HuH-7 (cell line): ENCODE measurements around the gene ART5.
A peak's percentile ranks its signal among the peaks of the same experiment; 100 is the strongest.
"Not testable (repeated sequence)": the region's sequence is repeated elsewhere in the genome, so short reads cannot be mapped to it uniquely, and the experiment has no call there.

Source experiments
- DNase-seq: peaks from one replicate; pipeline ENCODE4 v3.0.0; 2011; ENCODE audit warnings: low spot score

The ART5 gene

DNA sequence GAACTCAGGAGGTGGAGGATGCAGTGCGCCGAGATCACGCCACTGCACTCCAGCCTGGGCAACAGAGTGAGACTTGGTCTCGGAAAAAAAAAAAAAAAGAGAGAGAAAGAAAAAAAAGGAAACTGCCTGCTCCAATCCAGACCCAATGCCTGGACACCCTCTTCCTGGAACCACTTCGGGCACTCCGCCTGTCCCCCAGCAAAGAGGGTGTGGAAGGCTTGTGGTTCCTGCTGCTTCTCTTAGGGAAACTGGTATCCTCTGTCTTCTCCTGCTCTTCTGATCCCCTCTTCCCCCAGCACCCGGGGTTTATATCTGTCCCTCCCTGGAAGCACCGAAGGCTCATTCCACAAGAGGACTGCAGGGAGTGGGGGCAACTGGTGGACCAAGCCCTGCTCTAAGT lies 16.5 kb upstream of the ART5 start:
- no peak for DNase-seq

DNA sequence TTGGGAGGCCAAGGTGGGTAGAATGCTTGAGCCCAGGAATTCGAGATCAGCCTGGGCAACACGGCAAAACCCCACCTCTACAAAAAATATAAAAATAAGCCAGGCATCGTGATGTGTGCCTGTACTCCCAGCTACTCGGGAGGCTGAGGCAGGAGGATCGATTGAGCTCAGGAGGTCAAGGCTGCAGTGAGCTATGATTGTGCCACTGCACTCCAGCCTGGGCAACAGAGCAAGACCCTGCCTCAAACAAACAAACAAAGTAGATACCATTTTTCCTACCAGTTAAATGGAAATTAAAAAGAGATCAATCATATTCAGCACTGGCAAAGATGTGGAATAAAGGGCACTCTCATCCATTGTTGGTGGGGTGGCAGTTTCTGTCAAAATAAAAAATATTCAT lies 15.5 kb upstream of the ART5 start:
- not testable (repeated sequence) for DNase-seq

DNA sequence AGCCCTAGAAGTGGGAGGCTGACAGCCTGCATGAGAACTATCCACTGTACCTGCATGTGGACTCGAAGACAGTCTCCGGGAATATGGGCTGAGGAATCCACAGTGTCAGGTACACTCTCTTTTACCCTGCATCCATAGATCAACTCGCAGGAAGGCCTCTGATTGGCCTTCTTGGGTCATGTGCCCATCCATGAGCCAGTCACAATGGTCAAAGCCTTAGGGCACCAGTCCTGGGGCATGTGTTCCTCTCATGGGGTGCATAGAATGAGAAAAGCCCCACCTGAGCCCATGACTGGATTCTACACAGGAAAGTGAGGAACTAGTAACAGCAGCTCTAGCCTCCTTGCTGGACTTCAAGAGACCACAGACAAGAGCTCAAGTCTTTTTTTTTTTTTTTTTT lies 13.8 kb upstream of the ART5 start:
- no peak for DNase-seq

DNA sequence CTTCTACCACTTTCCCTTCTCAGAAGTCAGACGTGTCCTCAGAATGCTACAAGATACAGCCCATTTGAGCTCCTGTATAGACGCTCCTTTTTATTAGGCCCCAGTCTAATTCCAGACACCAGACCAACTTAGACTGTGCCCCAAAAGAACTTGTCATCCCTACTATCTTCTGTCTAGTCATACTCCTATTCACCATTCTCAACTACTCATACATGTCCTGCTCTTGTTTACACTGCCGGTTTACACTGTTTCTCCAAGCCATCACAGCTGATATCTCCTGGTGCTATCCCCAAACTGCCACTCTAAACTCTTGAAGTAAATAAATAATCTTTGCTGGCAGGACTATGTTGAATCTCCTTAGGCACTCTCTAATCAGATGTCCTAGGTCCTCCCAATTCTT lies 10.7 kb upstream of the ART5 start:
- DNase-seq = not testable (repeated sequence)

DNA sequence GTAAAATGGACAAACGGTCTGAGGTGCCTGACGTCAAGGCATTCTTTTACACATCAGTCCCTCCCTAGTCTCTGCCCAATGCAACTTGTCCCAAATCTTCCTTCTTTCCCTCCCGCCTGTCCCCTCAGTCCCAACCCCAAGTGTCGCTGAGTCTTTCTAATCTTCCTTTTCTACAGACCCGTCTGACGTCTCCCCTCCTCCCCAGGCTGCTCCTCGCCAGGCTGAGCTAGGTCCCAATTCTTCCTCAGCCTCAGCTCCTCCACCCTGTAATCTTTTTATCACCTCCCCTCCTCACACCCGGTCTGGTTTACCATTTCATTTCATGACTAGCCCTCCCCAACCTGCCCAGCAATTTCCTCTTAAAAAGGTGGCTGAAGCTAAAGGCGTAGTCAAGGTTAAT lies 7.6 kb upstream of the ART5 start:
- not testable (repeated sequence) for DNase-seq

DNA sequence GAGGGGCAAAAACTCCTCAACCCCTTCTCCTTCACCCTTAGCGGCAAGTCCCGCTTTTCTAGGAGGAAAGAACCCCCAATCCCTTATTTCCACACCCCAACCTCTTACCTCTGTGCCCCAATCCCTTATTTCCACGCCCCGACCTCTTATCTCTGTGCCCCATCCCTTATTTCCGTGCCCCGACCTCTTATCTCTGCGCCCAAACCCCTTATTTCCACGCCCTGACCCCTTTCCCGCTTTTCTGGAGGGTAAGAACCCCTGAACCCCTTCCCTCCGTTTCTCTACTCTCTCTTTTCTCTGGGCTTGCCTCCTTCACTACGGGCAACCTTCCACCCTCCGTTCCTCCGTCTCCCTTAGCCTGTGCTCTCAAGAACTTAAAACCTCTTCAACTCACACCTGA lies 7.1 kb upstream of the ART5 start:
- DNase-seq = not testable (repeated sequence)

DNA sequence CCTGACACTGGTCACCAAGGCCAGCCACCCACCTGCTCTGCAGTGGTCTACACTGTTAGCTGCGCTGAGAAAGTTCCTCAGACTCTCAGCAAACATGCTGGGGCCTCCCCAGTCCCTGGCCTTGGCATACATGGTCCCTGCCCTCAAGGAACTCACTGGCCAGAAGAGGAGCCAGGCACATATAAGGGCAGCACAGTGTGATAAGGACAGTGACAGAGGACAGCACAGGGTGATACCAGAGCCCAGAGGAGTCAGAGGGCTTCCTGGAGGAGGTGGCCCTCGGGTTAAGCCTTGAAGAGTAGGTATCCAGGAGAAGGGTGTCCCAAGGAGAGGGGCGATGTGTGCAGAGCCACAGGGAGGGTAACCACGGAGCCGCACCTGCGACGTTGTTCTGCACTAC lies 3.8 kb upstream of the ART5 start:
- no peak for DNase-seq

DNA sequence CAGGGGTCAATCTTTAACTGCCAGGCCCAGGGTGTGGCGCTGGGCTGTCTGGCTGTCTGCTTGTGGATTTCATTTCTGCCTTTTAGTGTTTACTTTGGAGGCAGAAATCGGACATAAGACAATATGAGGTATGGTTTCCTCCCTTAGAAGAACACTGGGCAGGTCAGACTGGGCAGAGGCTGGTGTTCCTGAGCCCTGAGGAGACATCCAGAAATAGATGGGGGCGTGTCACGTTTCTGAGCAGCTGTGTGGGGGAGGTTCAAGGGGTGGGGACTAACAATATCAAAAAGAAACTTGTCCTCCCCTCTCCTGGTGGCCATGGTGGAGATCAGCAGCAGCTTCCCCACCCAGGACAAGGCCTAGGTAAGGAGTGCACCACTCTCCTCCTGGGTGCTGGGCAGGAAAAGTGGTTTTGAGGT lies 3.0 kb upstream of the ART5 start, which contains the start of gene ART1:
TSS of gene ART1 (plus strand) at position 312 of the 419 bp plus-strand sequence. CDS start 14,086 bp downstream, outside the sequence.
- DNase-seq = no peak

DNA sequence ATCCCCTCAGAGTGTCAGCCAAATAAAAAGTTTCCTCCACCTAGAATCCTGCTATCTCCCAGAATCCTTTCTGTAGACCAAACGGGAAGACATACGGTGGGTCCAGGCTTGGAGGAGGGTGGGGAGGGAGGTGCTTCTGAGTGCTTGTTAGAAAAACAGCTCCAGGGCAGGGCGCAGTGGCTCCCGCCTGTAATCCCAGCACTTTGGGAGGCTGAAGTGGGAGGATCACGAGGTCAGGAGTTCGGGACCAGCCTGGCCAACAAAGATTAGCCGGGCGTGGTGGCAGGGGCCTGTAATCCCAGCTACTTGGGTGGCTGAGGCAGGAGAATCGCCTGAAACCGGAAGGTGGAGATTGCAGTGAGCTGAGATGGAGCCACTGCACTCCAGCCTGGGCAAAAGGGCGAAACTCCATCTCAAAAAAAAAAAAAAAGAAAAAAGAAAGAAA lies 1.3 kb upstream of the ART5 start:
- not testable (repeated sequence) for DNase-seq

DNA sequence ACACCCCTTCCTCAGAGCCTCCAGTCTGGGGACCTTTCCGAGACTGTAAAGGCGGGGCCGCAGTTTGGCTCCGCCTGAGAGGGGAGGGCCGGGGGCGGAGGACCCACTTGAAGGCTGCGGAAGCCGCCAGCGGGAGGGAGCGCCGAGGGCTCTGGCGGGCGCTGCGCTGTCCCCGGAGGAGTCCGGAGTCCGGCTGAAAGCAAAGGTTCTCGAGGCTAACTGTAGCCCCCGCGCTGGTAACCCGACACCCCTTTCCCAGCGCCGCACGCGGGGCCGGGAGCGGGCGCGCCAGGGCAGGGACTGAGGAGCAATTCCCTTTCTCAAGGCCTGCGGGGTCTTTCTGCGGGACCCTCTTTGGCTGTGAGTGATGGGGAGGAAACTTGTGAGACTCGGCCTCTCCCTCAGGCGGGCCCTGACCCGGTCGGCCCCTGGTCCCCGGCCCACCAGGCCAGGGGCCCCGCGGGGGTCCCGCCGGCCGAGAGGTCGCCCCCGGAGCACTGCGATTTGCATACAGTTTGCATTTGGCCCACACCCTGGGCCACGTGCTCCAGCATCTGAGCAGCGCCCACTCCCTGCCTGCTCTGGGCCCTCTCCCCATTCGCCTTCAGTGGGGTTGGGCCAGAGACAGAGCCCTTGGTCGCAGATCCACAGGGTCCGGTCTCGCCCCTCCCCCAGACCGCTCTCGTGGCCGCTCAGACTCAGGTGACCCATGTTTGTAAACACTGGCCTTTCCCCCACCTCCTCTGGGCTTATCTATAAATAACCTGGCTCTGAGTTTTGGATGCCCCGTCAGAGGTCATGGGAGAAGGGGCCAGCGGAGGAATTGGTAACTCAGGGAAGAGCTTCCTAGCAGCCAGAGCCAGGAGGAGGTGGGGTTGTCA lies 519 bp upstream of the ART5 start:
- DNase-seq = peak; percentile 84

DNA sequence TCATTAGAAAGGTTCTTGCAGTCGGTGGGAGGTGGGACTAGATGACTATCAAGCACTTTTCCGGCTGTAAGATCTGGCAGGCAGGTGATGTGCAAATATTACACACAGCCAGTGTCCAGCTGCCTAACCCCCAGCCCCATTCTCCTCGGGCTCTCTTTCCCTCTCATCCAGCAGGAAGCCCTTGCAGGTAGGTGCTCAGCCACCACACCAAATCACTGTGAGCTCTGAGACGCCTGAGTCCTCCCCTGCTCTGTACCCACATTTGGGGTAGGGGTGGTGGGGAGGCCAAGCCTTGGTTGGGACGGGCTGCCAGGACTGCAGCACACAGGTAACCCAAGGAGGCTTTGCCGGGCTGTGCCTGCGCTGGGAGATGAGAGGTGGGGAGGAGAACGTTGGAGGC lies 601 bp downstream of the ART5 start:
- no peak for DNase-seq

DNA sequence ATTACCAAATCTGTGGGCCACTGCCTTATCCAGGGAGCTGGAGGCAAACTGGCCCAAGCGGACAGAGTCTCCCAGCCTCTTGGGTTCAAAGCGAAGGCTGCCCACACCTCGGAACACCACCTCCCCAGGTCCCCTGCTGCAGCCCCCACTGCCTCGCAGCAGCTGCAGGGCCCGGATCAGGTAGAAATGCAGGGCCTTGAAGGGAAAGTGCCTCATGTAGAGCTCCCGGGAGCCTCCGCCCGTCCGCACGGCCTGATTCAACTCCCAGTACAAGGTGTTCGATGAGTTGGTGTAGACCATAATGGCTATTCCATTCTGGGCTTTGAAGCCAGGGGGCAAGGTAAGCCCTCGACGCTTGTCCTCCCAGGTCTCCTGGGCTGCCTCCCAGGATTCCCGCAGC lies 2.0 kb downstream of the ART5 start:
- DNase-seq = no peak

DNA sequence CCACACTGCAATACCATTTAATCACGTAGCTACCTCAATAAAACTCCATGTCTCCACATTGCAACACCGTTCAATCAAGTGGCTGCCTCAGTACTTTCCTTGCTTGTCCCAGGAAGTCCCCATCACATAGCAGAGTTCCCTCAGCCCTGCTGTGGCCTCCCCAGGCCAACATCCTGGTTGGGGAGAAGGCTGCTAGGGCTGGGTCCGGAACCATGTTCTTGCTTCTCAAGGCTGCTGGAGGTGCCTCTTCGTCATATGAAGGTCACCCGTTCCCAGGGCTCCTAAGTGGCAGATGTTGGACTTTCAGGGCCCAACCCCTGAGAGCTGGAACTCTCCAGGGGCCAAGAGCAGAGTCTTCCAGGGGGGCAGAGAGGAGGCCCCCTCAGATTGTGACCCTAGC lies 3.3 kb downstream of the ART5 start:
- no peak for DNase-seq

DNA sequence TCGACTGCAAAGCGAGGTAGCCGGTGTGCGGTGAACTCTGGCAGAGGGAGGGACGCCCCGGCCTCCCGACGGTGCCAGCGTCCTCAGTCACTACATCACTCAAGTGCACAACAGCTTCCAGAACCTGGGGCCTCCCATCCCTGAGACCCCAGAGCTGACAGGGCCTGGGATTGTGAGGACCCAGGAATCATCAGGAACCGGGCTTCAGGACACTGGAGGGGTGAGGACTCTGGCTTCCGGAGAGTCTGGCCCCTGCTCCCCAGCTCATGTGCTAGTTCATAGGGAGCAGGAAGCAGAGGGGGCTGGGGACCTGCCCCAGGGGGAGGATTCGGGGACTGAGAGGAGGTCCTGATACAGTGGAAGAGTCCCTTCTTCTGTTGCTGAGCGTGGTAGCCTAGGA lies 4.6 kb downstream of the ART5 start:
- no peak for DNase-seq

DNA sequence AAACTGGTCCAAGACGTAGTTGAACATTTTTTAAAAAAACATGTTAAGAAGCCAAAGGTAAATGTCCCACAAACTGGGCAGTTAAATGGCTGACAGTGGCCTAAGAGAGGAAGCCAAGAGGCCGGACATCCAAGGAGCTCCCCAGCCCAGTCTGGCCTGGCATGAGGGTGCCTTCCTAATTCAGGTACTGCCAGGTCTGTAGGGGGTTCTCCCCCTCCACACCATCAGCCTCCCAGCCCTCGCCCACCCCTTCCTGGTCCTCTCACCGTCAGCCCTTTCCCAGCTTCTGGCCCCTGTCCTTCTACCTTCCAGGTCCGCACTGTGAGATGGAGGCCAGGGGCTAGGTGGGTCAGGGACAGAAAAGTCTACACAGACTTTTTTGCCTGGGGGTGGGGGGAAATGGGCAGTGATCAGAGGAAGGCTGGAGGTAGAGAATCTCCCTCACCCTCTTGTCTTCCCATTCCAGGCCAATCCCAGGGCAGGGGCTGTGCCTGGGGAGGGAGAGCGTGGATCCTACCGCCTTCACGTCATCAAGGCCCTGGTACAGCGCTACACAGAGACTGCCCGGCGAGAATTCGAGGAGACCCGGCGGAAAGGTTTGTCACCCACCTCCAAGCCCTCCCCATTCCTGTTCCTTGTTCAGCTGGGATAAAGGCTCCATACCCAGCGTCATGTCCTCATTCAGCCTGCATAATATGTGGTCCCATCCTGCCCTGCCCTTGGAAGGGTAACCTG lies 6.0 kb downstream of the ART5 start:
- no peak for DNase-seq

DNA sequence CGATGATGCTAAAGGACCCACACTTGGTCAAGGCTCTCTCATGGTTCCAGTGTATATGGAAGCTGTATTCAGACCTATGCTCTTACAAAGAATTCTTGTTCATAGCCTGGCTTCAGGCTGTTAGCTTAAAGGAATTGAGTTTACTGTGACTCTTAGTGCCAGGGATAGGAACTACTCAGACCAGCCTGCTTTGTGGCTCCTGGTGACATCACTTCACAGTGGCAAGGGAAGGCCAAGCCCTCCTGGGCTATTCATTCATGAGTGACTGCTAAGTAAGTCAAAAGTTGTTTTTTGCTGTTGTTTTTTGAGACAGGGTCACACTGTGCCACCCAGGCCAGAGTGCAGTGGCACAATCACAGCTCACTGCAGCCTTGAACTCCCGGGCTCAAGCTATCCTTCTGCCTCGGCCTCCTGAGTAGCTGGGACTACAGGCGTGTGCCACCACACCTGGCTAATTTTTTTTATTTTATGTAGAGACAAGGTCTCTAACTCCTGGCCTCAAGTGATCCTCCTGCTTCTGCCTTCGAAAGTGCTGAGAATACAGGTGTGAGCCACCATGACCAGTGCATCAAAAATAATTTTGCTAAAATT lies 9.6 kb downstream of the ART5 start:
- DNase-seq = no peak

DNA sequence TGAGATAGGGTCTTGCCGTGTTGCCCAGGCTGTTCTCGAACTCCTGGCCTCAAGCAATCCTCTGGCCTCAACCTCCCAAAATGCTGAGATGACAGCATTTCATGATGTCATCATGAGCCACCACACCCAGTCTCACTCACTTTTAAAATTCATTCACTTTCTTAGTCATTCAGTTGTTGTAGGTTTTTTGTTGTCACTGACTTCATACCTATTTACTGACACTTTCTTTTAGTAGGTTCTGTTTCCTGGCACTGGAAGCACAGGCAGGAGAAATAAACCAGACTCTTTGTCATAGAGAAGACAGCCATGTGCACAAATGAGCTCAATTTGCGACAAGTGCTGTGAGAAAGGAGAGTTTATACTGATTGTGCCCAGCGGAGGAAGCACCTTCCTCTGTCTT lies 10.5 kb downstream of the ART5 start:
- DNase-seq = no peak

DNA sequence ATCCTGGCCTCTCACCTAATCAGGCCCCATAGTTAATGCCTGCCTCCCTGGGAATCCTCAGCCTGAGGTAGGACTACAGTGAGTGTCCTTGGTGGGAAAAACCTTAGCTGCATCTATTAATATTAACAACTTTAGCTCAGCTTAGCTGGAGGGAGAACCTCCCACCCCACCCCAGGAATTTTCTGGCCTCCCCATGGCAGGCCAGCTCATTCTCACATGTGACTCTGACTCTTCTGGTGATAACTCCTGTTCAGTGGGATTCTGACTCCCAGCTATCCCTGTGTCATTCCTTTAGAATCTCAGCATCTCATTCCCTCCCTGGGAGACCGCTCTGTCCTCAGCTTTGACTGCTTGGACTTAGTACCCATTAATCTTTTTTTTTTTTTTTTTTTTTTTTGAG lies 14.5 kb downstream of the ART5 start:
- no peak for DNase-seq

DNA sequence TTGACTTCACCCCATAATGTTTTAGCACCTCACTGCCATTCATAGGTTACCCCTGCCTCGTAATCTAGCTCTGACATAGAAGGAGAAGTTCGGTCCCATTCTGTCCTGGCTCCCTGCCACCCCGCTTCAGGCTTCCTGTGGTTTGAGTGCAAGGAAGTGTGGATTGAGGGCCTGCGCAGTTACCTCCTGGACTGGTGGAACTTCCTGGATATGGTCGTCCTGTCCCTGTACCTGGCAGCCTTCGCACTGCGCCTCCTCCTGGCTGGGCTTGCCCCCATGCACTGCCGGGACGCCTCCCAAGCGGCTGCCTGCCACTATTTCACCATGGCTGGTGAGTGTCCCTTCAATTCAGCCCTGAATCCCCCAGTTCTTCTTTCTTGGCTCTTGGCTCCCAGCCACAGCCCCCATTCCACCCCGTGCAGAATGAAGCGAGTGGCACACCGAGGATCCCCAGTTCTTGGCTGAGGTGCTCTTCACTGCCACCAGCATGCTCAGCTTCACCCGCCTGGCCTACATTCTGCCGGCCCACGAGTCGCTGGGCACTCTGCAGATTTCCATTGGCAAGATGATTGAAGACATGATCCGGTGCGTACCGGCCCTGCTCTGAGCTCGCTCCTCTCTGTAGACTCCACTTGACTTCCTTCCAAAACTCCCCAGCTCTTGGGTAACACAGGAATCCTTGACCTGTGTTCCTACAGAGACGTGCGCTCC lies 15.4 kb downstream of the ART5 start:
- DNase-seq = no peak

DNA sequence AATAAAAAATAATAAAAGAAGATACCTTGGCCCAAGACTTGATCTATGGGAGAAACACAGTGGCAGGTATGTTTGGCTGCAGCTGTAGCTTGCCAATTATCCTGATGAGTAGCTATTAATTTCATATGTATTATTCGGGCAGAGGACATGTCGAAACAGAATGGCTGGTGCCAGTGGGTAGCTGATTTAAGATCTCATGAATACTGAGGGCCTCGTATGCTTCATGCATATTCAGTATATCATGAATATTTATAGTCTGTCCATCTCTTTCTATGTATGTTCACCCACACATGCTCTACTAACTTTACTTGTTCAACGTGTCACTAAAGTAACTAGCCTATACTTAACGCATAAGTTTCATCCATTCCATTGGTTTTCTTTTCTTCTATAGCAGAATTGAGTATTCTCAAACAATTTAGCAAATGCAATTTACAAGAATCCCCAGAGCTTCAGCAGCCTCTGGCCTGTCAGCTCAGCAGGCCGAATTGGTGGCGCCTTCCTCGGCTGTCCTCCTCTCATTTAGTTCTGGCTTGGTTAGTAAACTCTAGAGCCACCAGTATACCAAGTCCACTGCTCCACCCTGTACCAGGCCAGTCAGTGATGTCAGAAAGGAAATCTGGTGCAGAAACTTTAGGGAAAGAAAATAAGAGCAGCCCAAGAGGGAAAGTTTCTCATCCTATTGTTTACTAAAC lies 17.9 kb downstream of the ART5 start:
- DNase-seq = no peak

DNA sequence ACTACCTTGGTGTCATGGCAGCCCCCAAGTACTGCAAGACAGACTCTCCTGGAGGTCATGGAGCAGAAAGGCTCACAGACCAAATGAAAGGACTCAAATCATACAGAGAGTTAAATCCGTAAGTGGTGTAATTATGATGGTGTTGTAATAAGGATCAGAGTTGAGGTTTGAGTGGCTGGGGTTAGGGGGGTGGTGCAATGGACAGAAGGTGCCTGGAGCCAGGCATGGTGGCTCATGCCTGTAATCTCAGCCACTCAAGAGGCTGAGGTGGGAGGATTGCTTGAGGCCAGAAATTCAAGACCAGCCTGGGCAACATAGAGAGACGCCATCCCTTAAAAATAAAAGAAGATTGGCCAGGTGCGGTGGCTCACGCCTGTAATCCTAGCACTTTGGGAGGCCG lies 18.7 kb downstream of the ART5 start:
- no peak for DNase-seq

DNA sequence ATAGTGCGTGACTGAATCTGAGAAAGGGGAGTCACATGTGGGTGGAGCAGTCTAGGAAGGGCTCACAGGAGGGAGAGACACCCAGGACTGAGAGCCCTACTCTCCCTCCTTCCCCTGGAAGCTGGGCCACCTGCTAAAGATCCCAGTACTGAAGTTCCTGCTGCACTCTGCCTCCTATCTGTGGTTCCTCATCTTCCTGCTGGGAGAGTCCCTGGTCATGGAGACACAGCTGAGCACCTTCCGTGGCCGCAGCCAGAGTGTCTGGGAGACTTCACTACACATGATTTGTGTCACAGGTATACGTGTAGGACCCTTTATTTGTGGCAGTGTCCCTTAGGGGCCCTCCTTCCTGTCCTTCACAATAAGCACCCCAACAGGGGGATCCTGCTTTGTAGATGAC lies 19.3 kb downstream of the ART5 start:
- DNase-seq = no peak
